GM18870 (cell line): ENCODE data around the gene SLC38A5.
"Not testable (repeated sequence)": the region's sequence is repeated elsewhere in the genome, so short reads cannot be mapped to it uniquely, and the experiment has no call there.

ENCODE experiments used
- ATAC-seq: cut with Tn5 transposase; IDR thresholded peaks from one replicate; pipeline ENCODE4 v1.9.1; 2021; ENCODE audit warnings: moderate library complexity; ENCODE audit not compliant: unreplicated experiment

Gene SLC38A5

DNA sequence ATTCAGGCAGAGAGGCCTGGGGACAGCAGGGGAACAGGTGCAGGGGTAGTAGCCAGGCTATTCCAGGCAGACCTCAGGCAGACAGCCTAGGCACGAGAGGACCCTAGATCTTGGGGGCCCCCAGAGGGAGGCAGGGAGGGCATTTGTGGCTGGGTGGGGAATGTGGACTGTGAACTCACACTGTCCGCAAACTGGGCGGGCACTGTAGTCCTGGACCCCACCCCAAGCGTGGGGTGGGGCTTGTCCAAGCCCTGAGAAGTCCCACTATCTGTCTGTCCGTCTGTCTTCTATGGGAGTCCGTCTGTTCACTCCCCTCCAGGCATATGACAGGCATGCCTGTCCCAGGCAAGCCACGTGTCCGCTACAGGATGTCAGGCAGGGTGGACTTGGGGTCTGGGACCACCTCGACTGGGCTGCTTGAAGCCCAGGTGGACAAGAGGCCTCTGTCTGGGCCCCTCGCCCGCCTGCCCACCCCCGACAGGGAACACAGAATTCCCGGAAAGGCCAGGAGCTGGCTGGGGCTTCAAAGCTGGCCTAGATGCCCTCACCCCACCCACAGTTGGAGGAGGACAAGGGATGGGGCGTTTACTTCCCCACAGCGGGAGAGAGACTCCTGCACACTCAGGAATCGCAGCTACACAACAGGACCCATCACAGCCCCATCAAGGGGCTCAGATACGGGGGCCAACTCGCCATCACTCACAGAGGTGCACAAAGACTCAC, at the start of gene SLC38A5:
Gene SLC38A5, minus strand, starts transcription at position 151 of the 723 bp plus-strand sequence. CDS start 2,336 bp downstream, outside the sequence.
- ATAC-seq: no peak

DNA sequence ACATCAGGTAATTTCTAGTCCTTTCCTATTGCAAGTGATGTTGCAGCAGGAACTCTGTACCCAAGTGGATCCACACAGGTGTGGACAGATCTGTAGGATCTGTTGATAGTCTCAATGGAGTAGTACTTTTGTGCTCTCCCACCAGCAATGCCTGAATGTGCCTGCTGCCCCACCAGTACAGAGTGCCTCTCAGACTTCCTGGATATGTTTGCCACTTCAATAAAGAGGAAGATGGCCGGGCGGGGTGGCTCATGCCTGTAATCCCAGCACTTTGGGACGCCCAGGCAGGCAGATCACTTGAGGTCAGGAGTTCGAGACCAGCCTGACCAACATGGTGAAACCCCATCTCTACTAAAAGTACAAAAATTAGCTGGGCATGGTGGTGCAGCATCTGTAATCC, 49.4 kb upstream of the SLC38A5 start:
- ATAC-seq: not testable (repeated sequence)

DNA sequence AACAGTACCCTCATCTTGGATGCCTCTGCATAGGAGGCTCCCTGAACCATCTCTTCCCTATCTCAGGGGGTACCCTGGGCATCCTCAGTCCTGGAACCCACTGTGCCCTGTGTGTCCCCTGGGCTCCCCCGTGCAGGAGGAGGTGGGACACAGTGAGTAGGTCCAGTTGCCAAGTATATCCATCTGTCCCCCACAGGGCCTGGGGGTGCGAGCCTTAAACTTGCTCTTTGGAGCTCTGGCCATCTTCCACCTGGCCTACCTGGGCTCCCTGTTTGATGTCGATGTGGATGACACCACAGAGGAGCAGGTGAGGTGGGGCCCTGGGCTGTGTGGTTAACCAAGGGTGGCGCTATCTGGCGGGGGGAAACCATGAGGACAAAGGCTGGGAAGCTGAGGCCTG, 46.9 kb upstream of the SLC38A5 start:
- ATAC-seq: no peak

DNA sequence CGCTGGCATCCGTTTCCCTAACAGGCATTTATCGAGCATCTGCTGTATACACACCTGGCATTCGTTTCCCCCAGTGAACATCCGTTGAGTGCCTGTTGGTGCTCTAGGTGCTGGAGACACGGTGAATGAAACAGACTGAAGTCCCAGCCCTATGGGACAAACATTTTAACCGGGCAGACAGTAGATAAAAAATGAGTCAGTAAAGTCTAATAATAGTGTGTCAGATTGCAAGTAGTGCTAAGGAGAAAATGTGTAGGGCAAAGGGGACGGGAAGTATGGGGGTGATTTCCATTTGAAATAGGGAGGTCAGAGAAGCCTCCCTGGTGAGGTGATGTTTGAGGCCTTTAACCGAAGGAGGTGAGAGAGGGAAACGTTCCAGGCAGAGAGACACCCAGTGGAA, 46.2 kb upstream of the SLC38A5 start:
- ATAC-seq: no peak

DNA sequence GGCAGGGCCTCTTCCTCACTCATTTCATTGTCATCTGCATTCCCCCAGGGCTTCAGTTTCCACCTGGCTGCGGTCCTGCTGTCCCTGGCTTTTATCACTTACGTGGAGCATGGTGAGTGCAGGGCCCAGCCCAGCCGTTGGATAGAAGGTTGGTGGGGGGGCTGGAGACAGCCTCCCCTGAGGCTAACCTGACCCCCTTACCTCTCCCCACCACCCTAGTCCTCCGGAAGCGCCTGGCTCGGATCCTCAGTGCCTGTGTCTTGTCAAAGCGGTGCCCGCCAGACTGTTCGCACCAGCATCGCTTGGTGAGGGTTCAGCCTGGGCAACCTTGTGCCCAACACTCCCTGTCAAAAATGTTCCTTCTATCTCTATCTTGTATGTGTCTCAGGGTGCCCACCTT, 45.8 kb upstream of the SLC38A5 start:
- ATAC-seq: no peak

DNA sequence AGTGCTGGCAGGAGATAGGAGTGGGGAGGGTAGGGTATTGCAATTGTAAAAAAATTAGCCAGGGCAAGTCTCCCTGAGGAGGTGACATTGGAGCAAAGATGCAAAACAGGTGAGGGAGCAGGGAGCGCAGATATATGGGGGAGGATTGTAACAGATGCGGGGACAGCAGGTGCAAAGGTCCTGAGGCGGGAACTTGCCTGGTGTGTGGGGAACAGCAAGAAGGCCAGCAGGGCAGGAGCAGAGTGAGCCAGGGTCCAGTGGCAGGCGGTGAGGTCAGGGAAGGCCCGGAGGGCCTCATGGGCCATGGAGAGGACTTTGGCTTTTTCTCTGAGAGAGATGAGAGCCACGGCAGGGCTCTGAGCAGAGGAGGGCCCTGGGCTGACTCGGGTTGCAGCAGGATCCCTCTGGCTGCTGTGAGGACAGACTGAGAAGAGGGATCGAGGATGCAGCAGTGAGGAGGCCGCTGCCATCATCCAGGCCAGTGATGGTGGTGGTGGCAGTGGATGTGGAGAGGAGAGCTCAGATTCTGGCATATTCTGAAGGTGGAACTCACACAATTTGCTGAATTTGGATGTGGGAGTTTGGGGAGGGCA, 44.9 kb upstream of the SLC38A5 start:
- ATAC-seq: no peak

DNA sequence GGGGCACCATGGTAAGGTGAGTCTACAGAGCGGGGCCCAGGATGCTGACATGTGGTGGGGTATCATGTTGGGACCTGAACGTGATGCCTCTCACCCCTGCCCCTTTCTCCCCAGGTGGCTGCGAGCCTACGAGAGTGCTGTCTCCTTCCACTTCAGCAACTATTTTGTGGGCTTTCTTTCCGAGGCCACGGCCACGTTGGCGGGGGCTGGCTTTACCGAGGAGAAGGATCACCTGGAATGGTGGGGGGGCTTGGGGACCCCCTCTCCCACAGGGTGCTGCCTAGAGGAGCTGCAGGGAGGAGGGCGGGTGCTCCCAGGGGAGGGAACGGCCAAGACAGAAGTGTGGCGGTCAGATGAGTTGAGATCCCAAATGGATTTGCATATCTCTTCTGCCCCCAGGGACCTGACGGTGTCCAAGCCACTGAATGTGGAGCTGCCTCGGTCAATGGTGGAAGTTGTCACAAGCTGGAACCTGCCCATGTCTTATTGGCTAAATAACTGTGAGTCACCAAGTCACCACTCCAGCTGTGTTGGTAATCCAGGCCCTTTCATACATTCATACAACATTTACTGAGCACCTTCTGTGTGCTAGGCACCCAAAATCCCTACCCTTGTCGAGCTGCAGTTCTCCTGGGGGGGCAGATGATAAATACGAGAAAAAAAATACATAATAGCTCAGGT, 44.2 kb upstream of the SLC38A5 start:
- no peak for ATAC-seq

DNA sequence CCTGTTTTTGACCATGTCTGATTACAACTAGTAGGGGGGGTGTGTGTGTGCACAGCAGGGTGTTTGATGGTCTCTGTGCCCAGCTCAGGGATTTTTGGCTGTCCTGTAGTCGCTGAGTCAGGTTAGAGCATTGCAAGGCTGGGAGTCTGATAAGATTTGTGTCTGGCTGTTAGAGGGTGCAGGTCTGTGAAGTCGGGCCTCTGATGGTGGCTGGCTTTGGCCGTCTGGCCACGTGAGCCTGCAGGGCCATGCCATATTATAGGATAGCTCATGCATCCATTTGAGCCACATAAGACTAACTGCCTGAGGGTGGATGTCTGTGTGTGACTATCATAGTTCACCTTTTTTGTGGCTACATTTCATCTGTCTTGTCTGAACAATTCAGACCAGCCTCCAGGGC, 43.6 kb upstream of the SLC38A5 start:
- no peak for ATAC-seq

DNA sequence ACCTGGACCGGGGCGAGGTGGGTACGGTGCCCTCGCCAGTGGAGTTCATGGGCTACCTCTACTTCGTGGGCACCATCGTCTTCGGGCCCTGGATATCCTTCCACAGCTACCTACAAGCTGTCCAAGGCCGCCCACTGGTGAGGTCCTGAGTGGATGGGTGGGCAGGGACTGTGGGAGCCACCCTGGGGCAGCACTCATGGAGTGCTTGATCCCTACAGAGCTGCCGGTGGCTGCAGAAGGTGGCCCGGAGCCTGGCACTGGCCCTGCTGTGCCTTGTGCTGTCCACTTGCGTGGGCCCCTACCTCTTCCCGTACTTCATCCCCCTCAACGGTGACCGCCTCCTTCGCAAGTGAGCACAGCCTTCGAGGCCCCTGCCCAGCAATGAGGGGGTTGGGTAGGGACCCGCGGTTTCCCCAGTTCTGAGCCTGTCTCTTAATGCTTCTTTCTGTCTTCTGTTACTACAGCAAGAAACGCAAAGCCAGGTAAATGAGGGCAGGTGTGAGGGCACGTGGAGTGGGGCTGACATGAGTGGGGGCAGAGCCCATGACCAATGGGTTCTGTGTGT, 42.4 kb upstream of the SLC38A5 start:
- no peak for ATAC-seq

DNA sequence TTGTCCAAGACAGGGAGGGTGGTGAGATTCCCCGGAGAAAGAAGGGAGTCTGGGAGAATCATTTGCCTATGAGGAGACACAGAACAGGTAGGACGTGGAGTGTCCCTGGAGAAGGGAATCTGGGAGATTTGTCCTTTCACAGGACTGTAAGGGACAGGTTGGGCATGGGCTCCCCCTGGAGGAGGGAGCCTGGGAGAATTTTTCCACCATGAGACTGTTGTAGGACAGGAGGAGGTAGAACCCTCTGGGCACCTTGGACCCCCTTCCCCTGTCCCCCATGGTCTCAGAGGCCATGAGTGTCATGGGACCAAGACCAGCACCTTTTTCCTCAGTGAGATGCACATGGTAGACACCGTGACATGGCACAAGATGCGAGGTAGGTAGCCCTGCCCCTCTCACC, 41.5 kb upstream of the SLC38A5 start:
- ATAC-seq: no peak

DNA sequence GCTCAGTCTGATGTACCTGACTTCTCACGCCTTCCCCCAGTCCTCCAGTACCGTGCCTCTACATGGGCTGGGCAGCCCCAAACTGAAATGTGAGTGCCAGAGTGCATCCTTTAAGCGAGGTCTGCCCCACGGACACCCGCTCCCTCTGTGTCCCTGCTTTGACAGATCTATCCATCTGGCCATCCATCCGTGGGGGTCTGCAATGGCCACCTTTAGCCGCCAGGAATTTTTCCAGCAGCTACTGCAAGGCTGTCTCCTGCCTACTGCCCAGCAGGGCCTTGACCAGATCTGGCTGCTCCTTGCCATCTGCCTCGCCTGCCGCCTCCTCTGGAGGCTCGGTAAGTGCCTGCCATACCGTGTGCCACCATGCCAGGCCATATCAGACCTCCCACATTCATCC, 39.6 kb upstream of the SLC38A5 start:
- ATAC-seq: no peak

DNA sequence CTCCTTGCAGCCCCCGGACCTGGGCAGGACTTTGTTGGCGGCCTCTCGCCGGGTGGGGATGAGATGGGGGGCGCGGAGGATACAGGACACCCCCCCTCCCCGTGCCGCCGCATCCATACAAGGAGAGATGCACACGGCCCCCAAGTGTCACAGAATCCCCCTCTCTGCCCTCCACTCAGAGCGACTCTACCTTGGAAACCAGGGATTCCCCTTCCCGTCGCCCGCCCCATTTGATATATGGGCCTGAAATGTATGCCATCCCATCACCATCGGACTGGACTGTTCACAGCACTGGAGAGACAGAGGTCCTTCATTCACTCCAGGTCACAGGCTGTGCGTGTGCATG, 39.2 kb upstream of the SLC38A5 start:
- no peak for ATAC-seq

DNA sequence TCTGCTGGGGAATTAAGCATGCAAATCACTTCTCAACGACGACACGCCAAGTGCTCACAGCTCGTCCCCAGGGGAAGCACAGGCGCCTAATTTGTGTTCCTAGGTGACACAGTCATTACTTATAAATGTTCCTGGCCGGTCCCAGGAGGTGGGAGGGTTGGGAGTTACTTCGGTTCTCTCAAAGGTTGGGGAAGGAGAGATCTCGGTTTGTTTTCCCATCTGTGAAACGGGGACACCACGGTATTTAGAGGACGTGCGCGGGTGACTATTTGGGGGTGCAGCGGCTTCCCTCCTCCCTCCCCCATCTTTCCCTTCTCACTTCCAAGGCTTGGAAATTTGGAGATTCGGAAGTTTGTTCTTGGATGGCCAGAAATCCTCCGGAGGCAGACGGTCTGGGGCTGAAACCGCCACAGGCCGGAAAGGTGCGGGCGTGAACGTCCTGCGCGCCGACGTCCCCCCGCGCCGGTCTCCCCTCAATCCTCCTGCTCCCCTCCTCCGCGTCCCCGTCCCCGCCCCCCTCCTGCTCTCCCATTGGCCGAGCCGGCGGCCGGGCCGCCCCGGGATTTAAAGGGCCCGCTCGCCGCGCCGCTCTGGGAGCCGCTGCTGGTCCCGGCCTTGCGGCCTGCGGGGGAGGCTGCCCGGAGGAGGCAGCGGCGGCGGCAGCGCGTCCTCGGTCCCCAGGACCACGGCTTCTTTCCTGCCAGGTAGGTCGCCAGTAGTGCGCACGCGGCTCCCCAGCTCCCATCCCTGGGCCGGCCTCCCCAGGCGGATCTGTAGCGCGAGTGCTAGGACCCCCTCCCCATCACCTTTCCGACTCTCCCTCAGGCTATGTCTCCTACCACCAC, 38.6 kb upstream of the SLC38A5 start, which contains the start of gene PORCN:
Gene PORCN, plus strand, starts transcription at position 593 of the 845 bp plus-strand sequence. CDS start 829 bp downstream, outside the sequence.
- ATAC-seq: no peak

DNA sequence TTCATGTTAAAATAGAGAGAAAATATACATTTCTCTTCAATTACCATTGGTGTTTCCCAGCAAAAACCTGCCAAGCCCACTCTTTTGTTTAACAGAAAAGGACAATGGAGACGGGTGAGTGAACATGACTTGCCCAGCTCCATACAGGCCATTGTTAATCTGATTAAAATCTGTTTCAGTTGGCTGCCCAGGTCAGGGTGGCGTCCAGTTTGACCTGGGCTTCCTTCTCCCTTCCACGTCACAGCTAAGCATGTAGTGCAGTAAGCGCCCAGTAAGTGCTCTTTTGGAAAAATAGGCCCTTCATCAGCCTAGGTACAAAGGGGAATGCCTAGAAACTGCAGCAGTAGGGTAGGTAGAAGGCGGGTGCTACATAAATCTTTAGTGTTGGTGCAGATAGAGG, 37.2 kb upstream of the SLC38A5 start:
- ATAC-seq: no peak

DNA sequence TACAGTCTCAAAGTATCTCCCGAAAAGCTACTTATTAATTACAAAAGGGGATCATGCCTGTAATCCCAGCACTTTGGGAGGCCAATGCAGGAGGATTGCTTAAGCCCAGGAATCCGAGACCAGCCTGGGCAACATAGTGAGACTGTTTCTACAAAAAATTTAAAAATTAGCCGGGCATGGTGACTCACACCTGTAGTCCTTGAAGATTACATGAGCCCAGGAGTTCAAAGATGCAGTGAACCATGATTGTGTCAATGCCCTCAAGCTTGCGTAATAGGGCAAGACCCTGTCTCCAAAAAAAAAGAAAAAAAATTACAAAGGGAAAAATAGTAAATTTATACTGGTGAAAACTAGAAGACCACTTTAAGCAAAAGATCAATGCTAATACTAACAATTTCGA, 35.4 kb upstream of the SLC38A5 start:
- no peak for ATAC-seq

DNA sequence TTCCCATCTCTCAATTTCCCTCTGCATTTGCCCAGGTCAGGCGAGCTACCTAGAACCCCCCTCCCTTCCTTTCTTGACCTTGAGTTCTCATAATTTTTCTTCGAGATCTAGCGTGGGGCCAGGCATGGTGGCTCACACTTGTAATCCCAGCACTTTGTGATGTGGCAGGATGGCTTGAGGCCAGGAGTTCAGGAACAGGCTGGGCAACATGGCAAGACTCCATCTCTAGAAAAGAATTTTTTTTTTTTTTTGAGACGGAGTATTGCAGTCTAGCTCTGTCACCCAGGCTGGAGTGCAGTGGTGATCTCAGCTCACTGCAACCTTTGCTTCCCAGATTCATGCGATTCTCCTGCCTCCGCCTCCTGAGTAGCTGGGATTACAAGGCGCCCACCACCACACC, 34.2 kb upstream of the SLC38A5 start:
- ATAC-seq: no peak

DNA sequence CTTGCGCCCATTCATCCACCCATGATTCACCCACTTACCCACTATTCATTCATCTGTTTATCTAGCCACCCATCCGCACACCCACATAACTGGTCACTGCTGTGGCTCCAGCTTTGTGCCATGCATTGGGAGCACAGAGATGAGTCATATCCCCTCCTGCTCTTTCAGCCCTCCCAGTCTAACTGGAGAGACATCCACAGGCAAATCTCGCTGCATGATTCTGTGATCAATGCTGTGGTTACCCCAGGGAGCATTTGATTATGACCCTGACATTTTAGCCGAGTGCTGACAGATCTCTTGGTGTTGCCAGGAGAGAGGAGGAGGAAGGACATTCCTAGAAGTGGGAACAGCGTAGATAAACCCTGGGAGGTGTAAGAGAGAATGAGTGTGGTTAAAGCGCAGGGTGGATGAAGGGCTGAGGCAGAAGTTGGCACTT, 28.3 kb upstream of the SLC38A5 start:
- ATAC-seq: no peak

DNA sequence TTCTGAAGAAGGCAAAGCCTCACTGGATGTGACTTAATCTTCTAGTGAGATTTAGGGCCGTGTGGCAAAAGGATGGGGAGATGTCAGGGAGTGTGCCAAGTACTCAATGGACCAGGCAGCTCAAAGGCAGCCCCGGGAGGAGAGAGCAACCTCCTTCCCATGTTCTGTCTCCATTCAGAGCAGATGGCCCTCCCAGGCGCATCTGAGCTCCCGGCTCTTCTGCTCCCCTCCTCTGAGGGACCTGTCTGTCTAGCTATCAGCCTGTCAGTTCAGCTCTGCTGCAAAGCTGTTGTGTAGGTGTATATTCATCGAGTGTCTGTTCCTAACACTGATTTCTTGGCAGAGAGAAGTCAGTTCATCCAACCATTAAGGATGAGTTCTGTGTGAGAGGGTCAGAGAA, 27.8 kb upstream of the SLC38A5 start:
- ATAC-seq: no peak

DNA sequence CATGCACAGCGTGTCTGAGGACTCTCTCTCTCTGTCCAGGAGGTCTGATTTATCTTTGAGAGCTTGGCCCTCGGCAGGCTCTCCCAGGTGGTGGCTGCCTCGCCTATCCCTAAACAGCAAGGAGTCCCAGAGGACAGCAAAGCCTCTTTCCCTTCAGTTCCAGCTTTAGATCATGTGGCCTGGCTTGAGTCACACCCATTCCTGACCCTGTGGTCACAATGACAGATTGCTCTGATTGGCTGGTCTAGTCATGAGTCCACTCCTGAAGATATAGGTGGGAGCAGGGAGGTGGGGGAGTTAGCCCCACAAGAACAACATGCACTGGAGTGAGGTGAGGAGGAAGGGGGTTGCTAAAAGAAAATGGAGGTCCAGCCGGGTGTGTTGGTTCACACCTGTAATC, 26.6 kb upstream of the SLC38A5 start:
- ATAC-seq: no peak

DNA sequence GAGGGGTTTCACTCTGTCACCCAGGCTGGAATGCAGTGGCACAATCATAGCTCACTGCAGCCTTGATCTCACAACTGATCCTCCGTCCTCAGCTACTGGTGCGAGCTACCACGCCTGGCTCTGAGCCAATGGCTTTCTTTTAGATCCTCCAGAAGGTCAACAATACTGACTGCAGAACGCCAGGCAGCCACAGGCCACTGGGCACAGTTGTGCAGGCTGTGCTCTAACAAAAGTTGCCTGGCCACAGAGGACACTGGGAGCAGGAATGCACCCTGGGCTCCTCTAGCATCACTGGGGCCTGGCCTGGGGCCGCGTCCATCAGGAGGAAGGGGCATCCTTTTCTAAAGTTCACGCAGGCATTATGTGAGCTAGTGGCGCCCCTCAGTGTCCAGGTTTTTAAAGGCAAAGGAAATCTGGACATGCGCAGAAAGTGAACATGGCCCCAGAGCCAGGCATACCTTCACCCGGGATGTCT, 23.9 kb upstream of the SLC38A5 start:
- ATAC-seq: no peak
